Esophagus squamous epithelium (tissue), 5 donors: ENCODE data around the gene GYS2. TPM values are rescaled to one million over a fixed set of nuclear protein-coding genes. Genes with fewer than 3 reads are reported as not detected.

Experiments used
- DNase-seq: peaks from one replicate; lab custom pipeline; 2025; lab: John Stamatoyannopoulos, UW
- H3K27ac ChIP-seq, 4 donors: fragments of 200-600 bp; sonication (generic); one replicate each; pipeline ENCODE4 v1.5.1; 2016 to 2019; ENCODE audit warnings: mild to moderate bottlenecking in 1 of 4
- H3K27me3 ChIP-seq, 4 donors: fragments of 200-600 bp; sonication (generic); 1 replicate in 3 of 4; 2 replicates in 1 of 4; pipeline versions ENCODE4 v1.5.1 to v1.6.0; 2017 to 2021; ENCODE audit warnings: antibody characterized with exemption in 1 of 4
- H3K36me3 ChIP-seq, 3 donors: fragments of 200-600 bp; sonication (generic); one replicate each; pipeline ENCODE4 v1.5.1; 2016 to 2019
- H3K4me1 ChIP-seq, 3 donors: fragments of 200-600 bp; sonication (generic); one replicate each; pipeline ENCODE4 v1.5.1; 2017 to 2019
- H3K4me3 ChIP-seq, 4 donors: fragments of 200-600 bp; sonication (generic); 1 replicate in 3 of 4; 2 replicates in 1 of 4; pipeline ENCODE4 v1.5.1; 2016 to 2019; ENCODE audit warnings: mild to moderate bottlenecking in 2 of 4, moderate library complexity in 1 of 4
- H3K9me3 ChIP-seq, 3 donors: fragments of 200-600 bp; sonication (generic); one replicate each; pipeline ENCODE4 v1.5.1; 2016 to 2019
- CTCF ChIP-seq, 6 experiments: fragments of 450-650 bp in 4 of 6; fragments of 200-600 bp in 2 of 6; sonication (generic) in 2 of 6; IDR thresholded peaks; one replicate each; pipeline ENCODE4 v1.5.1; 2016 to 2019; ENCODE audit warnings: antibody characterized with exemption in 6 of 6, mild to moderate bottlenecking in 4 of 6, moderate library complexity in 4 of 6
- POLR2A ChIP-seq, 4 donors: fragments of 450-650 bp; IDR thresholded peaks; one replicate each; pipeline ENCODE4 v1.6.1; 2017; ENCODE audit warnings: antibody characterized with exemption in 4 of 4, mild to moderate bottlenecking in 4 of 4, moderate library complexity in 3 of 4
- WGBS, 2 donors: methylation state at CpG; one replicate each; pipeline ENCODE4 v1.1.5; 2018; 5-methylcytosine and 5-hydroxymethylcytosine counted together
- intact Hi-C: fragments of 100-400 bp; cut with DNase I; formaldehyde crosslinking; loops from one replicate; pipeline ENCODE4 v1.15.0; 2022
- total RNA-seq, 4 donors: library from RNA; depleted of rRNA; stranded (reverse); fragments of >200 nt; gene quantifications; one replicate each; pipeline ENCODE4 v1.1.0, GENCODE V29; 2016
- donor health status: DM: yes; HTN: yes; CAD: no.

GYS2 gene
- total RNA-seq, 4 donors from 2014 or later, result 0.29 to 12.9 (median 3.2) TPM

GRCh38 chr12:21542403-21542802 is 62.2 kb downstream of the GYS2 start:
- TF ChIP-seq CTCF (IDR thresholded peaks at IDR 0.05), result no peak
- no peak for TF ChIP-seq POLR2A (IDR thresholded peaks at IDR 0.05)
- no peak overlapping the region for H3K4me3 ChIP-seq
- H3K36me3 ChIP-seq, result no peaks in the 10 kb centered on the region
- no peak overlapping the region for H3K27ac ChIP-seq
- no peak for DNase-seq
- no peaks in the 10 kb centered on the region for H3K9me3 ChIP-seq
- 50 to 55% methylated on average over 4 to 5 of the region's 5 CpGs for WGBS, 2 donors
- intact Hi-C loops, result no loop called here
- H3K27me3 ChIP-seq, result no peaks in the 10 kb centered on the region
- H3K4me1 ChIP-seq, result no peaks in the 10 kb centered on the region

- no peak for TF ChIP-seq CTCF (IDR thresholded peaks at IDR 0.05)
- TF ChIP-seq POLR2A (IDR thresholded peaks at IDR 0.05), result no peak
- Histone ChIP-seq H3K27ac (no peak overlapping the region), H3K36me3 (no peaks in the 10 kb centered on the region), H3K4me1 (no peaks in the 10 kb centered on the region), H3K27me3 (no peaks in the 10 kb centered on the region), H3K9me3 (no peaks in the 10 kb centered on the region), H3K4me3 (no peak overlapping the region)
- intact Hi-C loops, result no loop called here
- DNase-seq, result no peak
- 85 to 86% methylated on average over 6 of the region's 6 CpGs for WGBS, 2 donors
Measured at GRCh38 chr12:21541773-21542172, 62.9 kb downstream of the GYS2 start.

GRCh38 chr12:21539797-21540196 is 64.8 kb downstream of the GYS2 start:
- intact Hi-C loops, result no loop called here
- H3K27me3 ChIP-seq, result no peaks in the 10 kb centered on the region
- no peaks in the 10 kb centered on the region for H3K4me1 ChIP-seq
- no peak for DNase-seq
- no peaks in the 10 kb centered on the region for H3K36me3 ChIP-seq
- no peak overlapping the region for H3K27ac ChIP-seq
- no peak overlapping the region for H3K4me3 ChIP-seq
- TF ChIP-seq POLR2A (IDR thresholded peaks at IDR 0.05), result no peak
- no peak for TF ChIP-seq CTCF (IDR thresholded peaks at IDR 0.05)
- no peaks in the 10 kb centered on the region for H3K9me3 ChIP-seq

GRCh38 chr12:21538061-21538653 is 66.5 kb downstream of the GYS2 start:
- intact Hi-C loops, result no loop called here

GRCh38 chr12:21529456-21529855 is 75.2 kb downstream of the GYS2 start:
- Histone ChIP-seq H3K27me3 (peaks cover 0 to 42% (median 4%) of the 10 kb centered on the region in 4 donors), H3K9me3 (no peaks in the 10 kb centered on the region), H3K4me1 (peaks cover 4 to 15% (median 9%) of the 10 kb centered on the region in 3 donors), H3K36me3 (no peaks in the 10 kb centered on the region), H3K27ac (no peak overlapping the region), H3K4me3 (no peak overlapping the region)
- TF ChIP-seq POLR2A (IDR thresholded peaks at IDR 0.05) (no peak), CTCF (IDR thresholded peaks at IDR 0.05) (no peak)
- 86 to 87% methylated on average over 2 of the region's 2 CpGs for WGBS, 2 donors
- intact Hi-C loops, result no loop called here
- DNase-seq, result no peak

More at GRCh38 chr12:21538061-21538653, 66.5 kb downstream of the GYS2 start:
- DNase-seq, result no peak
- H3K4me3 ChIP-seq, result no peak overlapping the region
- H3K4me1 ChIP-seq, result no peaks in the 10 kb centered on the region
- 72 to 75% methylated on average over 5 of the region's 5 CpGs for WGBS, 2 donors
- TF ChIP-seq POLR2A (IDR thresholded peaks at IDR 0.05) (no peak), CTCF (IDR thresholded peaks at IDR 0.05) (no peak)
- no peaks in the 10 kb centered on the region for H3K9me3 ChIP-seq
- no peaks in the 10 kb centered on the region for H3K36me3 ChIP-seq
- H3K27ac ChIP-seq, result no peak overlapping the region
- no peaks in the 10 kb centered on the region for H3K27me3 ChIP-seq
